Lower leg skin (tissue), 4 donors: ENCODE measurements around the gene CXCL14. TPM values are rescaled to one million over a fixed set of nuclear protein-coding genes. Genes with fewer than 3 reads are reported as not detected.
A peak's percentile ranks its signal among the peaks of the same experiment; 100 is the strongest.

Experiments
- DNase-seq, 2 donors: peaks; one replicate each; pipeline ENCODE4 v3.0.0-alpha.2; 2019; ENCODE audit warnings: low spot score in 2 of 2
- H3K4me3 ChIP-seq: fragments of 200-600 bp; sonication (generic); 2 replicates; pipeline ENCODE4 v1.5.1; 2017; ENCODE audit warnings: mild to moderate bottlenecking, low read depth; ENCODE audit not compliant: poor library complexity, severe bottlenecking
- POLR2A ChIP-seq, 2 donors: fragments of 450-650 bp; IDR thresholded peaks; one replicate each; pipeline ENCODE4 v1.6.1; 2016 to 2017; ENCODE audit warnings: antibody characterized with exemption in 2 of 2, mild to moderate bottlenecking in 1 of 2, moderate library complexity in 1 of 2
- WGBS, 2 donors: methylation state at CpG; one replicate each; pipeline ENCODE4 v1.1.5; 2018; 5-methylcytosine and 5-hydroxymethylcytosine counted together
- intact Hi-C: fragments of 100-400 bp; cut with DNase I; formaldehyde crosslinking; loops from one replicate; pipeline ENCODE4 v1.15.0; 2023; ENCODE audit warnings: low total_unique reads
- total RNA-seq, 4 donors: library from RNA; depleted of rRNA; stranded (reverse); fragments of >200 nt; gene quantifications; one replicate each; pipeline ENCODE4 v1.1.0, GENCODE V29; 2016
- TF ChIP-seq, protein P1 (sequence below), 3 donors: fragments of 450-650 bp; IDR thresholded peaks; one replicate each; pipeline ENCODE4 v1.5.1; 2016; ENCODE audit warnings: antibody characterized with exemption in 3 of 3, mild to moderate bottlenecking in 3 of 3, moderate library complexity in 2 of 3

Gene CXCL14
- total RNA-seq, 4 donors from 2014 or later, result 157 to 344 (median 251) TPM

DNA sequence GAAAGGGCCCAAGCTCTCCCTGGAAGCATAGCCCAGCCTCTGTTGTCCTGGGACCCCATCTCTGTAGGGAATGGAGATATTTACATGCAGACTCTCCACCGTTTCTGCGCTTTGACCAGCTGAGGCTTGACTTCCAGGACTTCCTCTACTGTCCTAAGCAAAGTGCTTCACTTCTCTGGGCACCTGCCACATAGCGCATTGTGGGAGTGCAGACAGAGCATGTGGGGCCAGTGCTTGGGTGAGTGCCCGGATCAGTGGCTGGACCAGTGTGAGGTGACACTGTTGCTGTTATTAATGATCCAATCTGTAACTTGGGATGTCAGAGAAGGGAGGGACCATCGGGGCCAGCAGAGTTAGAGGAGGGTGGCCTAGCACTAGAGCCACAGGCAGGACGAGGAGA, 10.5 kb downstream of the CXCL14 start:
- TF ChIP-seq, protein P1, sequence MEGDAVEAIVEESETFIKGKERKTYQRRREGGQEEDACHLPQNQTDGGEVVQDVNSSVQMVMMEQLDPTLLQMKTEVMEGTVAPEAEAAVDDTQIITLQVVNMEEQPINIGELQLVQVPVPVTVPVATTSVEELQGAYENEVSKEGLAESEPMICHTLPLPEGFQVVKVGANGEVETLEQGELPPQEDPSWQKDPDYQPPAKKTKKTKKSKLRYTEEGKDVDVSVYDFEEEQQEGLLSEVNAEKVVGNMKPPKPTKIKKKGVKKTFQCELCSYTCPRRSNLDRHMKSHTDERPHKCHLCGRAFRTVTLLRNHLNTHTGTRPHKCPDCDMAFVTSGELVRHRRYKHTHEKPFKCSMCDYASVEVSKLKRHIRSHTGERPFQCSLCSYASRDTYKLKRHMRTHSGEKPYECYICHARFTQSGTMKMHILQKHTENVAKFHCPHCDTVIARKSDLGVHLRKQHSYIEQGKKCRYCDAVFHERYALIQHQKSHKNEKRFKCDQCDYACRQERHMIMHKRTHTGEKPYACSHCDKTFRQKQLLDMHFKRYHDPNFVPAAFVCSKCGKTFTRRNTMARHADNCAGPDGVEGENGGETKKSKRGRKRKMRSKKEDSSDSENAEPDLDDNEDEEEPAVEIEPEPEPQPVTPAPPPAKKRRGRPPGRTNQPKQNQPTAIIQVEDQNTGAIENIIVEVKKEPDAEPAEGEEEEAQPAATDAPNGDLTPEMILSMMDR (IDR thresholded peaks at IDR 0.05), result no peak
- TF ChIP-seq POLR2A (IDR thresholded peaks at IDR 0.05), result no peak
- intact Hi-C loops, result loop anchor here (5.0 kb wide), 1 partner anchor 169 kb away; no protein-coding TSS in a partner anchor
- no peak for DNase-seq
- WGBS, 2 donors, result 64 to 66% methylated on average over 6 of the region's 6 CpGs
- no peak overlapping the region for H3K4me3 ChIP-seq

DNA sequence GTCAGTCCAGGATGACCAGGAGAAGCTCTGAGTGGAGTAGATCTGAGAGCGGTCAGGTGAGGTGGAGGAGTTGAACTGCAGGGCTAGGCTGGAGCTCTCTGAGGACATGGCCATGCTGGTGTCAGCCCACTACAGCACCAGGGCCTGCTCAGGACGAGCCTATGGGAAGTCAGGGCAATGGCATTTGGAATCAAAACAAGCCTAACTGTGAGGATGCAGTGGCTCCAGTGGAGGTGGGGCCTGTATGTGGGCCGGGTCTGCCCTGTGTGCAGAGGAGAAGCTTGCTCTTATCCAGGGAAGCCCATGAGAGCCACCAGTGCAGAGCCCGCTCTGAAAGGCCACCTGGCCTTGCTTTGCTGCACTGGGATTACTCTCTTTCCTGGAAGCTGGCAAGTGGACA, 11.1 kb downstream of the CXCL14 start:
- H3K4me3 ChIP-seq, result no peak overlapping the region
- no peak for TF ChIP-seq POLR2A (IDR thresholded peaks at IDR 0.05)
- no peak for DNase-seq
- 67 to 75% methylated on average over 3 to 4 of the region's 4 CpGs for WGBS, 2 donors
- intact Hi-C loops, result loop anchor here (5.0 kb wide), 1 partner anchor 170 kb away; no protein-coding TSS in a partner anchor

DNA sequence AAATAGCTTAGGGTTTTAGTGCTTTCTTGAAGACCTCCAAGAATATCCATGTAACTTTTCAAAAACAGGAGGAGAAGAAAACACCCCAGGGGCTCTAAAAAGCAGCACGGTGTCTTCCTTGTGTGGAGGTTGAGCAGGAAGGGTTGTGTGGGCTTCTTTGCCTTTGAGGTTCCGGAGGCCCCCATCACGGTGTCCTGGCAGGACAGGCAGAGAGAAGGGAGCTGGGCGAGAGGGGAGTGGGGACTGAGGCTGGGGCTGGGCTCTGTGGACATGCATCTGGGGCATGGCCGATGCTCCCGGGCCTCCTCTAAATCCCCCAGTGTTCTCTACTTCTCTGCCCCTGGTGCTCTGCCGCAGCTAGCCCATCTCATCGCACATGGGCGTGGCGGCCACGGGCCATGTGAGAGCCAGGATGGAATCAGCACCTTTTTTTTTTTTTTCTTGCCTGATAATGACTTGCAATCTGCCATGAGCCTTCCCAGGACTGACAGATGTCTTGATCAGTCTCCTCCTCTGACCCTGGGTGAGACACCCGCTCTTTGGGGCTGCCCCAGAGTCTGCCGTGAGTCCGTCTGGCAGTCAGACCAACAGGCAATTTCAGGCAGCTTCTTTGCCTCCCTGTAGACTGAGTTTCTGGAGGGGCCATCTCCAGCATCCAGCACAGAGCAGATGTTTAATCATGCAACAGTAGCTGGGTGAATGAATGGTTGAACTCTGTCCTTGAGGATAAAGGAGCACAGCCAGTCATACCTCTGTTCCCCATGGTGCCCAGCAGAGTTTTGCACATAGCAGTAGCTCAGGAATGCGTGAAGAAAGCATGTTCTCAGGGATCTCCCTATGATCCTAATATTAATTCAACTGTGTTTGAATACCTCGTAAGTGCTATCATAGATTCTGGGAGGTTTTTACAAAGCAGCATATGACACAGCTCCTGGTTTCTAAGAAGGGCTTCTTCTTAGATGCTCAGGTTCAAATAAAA, 12.1 kb downstream of the CXCL14 start:
- intact Hi-C loops, result loop anchor here (5.0 kb wide), 1 partner anchor 171 kb away; no protein-coding TSS in a partner anchor
- no peak for DNase-seq

DNA sequence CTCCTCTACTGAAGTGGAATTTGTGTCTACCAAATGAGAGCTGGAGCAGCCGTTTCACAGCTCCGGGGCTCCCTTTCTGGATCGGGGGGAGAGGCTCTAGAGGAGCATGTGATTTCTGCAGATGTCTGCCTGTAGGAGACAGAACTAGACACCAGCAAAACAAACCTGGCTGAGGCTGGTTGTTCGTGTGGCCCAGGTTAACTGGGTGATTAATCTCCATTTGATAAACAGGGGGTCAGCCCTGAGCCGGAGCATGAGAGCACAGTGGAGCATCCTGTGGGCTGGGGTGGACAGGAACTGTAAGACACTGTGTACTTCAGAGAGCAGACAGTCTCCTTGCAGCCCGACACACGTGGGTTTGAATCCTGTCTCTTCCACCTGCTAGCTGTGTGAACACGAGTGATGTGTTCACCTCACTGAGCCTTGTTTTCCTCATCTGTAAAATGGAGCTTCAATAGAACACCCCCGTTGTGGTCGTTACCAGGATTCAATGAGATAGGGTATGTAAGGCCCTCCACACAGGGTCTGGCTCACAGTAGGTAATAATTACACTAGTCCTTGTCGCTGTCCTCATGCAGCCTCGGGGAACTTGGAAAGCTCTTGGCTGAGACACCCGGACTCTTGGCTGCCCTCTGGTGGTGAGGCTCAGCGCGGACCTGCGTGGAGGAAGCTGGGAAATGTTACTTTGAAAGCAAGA, 12.9 kb downstream of the CXCL14 start:
- DNase-seq, result peak; percentile 75 to 96
- TF ChIP-seq, protein P1 (IDR thresholded peaks at IDR 0.05), result no peak
- TF ChIP-seq POLR2A (IDR thresholded peaks at IDR 0.05), result no peak
- intact Hi-C loops, result loop anchor here (5.0 kb wide), 1 partner anchor 171 kb away; no protein-coding TSS in a partner anchor
- H3K4me3 ChIP-seq, result no peak overlapping the region
- WGBS, 2 donors, result 33 to 34% methylated on average over 16 of the region's 16 CpGs

More for the DNA sequence above, 12.1 kb downstream of the CXCL14 start:
- H3K4me3 ChIP-seq, result no peak overlapping the region
- TF ChIP-seq, protein P1 (IDR thresholded peaks at IDR 0.05), result no peak
- no peak for TF ChIP-seq POLR2A (IDR thresholded peaks at IDR 0.05)
- WGBS, 2 donors, result 49 to 53% methylated on average over 16 of the region's 16 CpGs

DNA sequence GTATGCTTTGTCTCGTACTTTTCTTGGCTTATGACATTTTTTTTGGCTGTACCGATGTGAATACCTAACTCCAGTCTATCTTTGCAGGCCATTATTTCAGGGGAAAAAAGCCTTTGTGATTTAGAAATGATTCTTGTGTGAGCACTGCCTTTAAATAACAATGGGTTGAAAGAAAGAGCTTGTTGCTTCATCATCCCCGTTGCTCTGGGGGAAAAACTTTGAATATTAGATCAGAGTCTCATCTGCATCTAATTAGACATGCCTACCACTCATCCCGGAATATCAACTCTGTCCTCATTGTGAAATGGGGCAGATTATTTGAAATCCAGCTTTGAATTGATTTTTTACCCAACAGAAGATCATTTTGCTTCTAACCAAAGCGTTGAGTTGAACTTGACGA, 13.5 kb downstream of the CXCL14 start:
- no peak overlapping the region for H3K4me3 ChIP-seq
- TF ChIP-seq, protein P1 (IDR thresholded peaks at IDR 0.05), result no peak
- no peak for TF ChIP-seq POLR2A (IDR thresholded peaks at IDR 0.05)
- intact Hi-C loops, result loop anchor here (5.0 kb wide), 1 partner anchor 172 kb away; no protein-coding TSS in a partner anchor
- DNase-seq, result no peak
- WGBS, 2 donors, result 59% methylated on average over 6 of the region's 6 CpGs

DNA sequence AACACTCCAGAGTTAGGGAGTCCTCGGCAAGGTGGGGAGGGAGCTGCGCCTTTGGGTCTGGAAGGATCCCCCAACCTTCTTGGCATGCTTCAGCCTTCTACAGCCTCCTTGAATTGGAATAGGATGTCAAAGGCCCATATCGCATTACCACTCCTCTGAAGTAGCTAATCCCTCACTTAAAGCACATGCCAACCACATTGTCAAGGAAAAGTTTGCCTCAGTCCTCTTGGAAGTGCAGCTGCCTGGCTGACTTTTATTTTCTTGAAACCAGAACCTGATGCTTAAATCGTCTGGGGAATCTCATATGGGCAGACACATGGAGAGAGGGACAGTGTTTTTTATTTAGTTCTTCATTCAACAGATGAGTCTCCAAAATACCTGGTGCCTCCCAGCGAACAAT, 14.5 kb downstream of the CXCL14 start:
- no peak for DNase-seq

More for the DNA sequence above, 14.5 kb downstream of the CXCL14 start:
- TF ChIP-seq POLR2A (IDR thresholded peaks at IDR 0.05), result no peak
- TF ChIP-seq, protein P1 (IDR thresholded peaks at IDR 0.05), result no peak
- 77 to 79% methylated on average over 5 of the region's 5 CpGs for WGBS, 2 donors
- intact Hi-C loops, result loop anchor here (5.0 kb wide), 1 partner anchor 268 kb away; the partner anchor contains the start of gene SLC25A48
- H3K4me3 ChIP-seq, result no peak overlapping the region
